Adrenal gland (tissue), 5 donors: ENCODE measurements around the gene SELENOP.

Experiments
- CTCF ChIP-seq, 6 experiments: fragments of 450-650 bp in 4 of 6; fragments of 200-600 bp in 2 of 6; sonication (generic) in 1 of 6; IDR thresholded peaks; 1 replicate in 5 of 6; 2 replicates in 1 of 6; pipeline versions ENCODE4 v1.5.1 to v1.8.0; 2016 to 2021; ENCODE audit warnings: antibody characterized with exemption in 6 of 6, mild to moderate bottlenecking in 2 of 6, moderate library complexity in 1 of 6
- POLR2A ChIP-seq, 2 donors: fragments of 450-650 bp; IDR thresholded peaks; one replicate each; pipeline ENCODE4 v1.6.1; 2017; ENCODE audit warnings: antibody characterized with exemption in 2 of 2, mild to moderate bottlenecking in 2 of 2, moderate library complexity in 1 of 2
- donor health status: DM: no; HTN: no; CAD: no.

- TF ChIP-seq CTCF (IDR thresholded peaks at IDR 0.05): no peak
- TF ChIP-seq POLR2A (IDR thresholded peaks at IDR 0.05): no peak
Observed at GRCh38 chr5:42852826-42853225, 41.1 kb upstream of the SELENOP start.
